ENCODE data around the gene RNASEH2A.
A peak's percentile ranks its signal among the peaks of the same experiment; 100 is the strongest.

GRCh38 chr19:12789904-12790619 is 16.3 kb upstream of the RNASEH2A start:
- TF ChIP-seq CTCF (conservative IDR thresholded peaks at IDR 0.05; ENCODE audit: low read depth, low read length) (no peak), MXI1 (IDR thresholded peaks at IDR 0.05; ENCODE audit: borderline replicate concordance, low read depth, low read length) (no peak), NFE2L2 (IDR thresholded peaks at IDR 0.05; ENCODE audit: low read depth, low read length) (no peak), SMC3 (IDR thresholded peaks at IDR 0.05; ENCODE audit: low read depth, low read length) (no peak), POLR2A (IDR thresholded peaks at IDR 0.05; ENCODE audit: low read depth, low read length) (peak; percentile 15; the same call in 1 of the 2 replicates), MAZ (IDR thresholded peaks at IDR 0.05; ENCODE audit: borderline replicate concordance, low read depth, low read length) (peak; percentile 91), RAD21 (IDR thresholded peaks at IDR 0.05; ENCODE audit: low read length) (no peak), CEBPB (IDR thresholded peaks at IDR 0.05; ENCODE audit: low read depth, low read length) (peak; percentile 98), USF2 (IDR thresholded peaks at IDR 0.05; ENCODE audit: low read depth, low read length) (no peak), ELK1 (IDR thresholded peaks at IDR 0.05; ENCODE audit: borderline replicate concordance, low read depth, low read length) (peak; percentile 91; the same call in 1 of the 2 replicates)
